NCI-H524 (cell line): ENCODE measurements around the gene PIK3R4.

Experiments used
- DNase-seq, 2 experiments: peaks; one replicate each; lab custom pipeline; 2025; lab: John Stamatoyannopoulos, UW

Gene PIK3R4

DNA sequence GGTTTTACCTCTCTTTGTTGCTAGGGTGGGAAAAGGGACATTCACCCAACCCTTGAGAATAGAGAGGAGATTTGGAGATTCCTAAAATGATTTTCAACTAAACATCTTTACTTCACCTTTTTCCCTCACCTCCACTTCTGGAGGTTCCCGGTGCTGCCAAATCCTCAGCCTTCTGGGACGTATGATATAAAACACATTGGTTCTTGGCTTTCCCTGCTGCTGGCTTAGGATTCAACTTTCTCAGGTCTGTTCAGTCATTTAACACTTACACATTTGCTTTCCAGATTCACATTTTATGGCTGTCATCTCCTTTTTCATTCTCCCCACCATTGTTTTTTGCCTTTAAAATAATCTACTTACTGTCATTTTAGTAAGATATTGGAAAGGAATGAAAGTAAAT, 106.6 kb downstream of the PIK3R4 start:
- no peak for DNase-seq

DNA sequence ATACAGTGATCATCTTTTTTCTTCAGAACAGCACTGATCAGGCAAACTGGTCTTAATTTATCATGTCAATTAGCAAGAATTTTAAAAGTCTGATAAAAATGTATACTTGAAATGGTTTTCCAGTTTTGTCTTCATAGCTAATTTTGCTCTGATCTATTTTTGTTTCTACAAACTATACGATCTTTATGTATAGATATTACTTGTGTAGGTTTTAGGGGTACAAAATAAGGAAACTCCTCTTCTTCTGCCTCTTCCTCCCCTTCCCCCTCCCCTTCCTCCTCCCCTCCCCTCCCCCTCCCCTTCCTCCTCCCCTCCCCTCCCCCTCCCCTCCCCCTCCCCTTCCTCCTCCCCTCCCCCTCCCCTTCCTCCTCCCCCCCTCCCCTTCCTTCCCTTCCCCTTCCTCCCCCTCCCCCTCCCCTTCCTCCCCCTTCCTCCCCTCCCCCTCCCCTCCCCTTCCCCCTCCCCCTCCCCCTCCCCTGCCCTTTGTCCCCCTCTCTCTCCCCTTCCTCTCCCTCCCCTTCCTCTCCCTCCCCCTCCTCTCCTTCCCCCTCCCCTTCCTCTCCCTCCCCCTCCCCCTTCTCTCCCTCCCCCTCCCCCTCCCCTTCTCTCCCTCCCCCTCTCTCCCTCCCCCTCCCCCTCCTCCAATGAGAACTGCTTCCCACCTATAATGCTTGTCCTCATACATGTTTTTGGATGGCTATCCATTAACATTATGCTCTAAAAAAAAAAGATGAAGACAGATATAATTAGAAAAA, 110.0 kb downstream of the PIK3R4 start:
- no peak for DNase-seq

DNA sequence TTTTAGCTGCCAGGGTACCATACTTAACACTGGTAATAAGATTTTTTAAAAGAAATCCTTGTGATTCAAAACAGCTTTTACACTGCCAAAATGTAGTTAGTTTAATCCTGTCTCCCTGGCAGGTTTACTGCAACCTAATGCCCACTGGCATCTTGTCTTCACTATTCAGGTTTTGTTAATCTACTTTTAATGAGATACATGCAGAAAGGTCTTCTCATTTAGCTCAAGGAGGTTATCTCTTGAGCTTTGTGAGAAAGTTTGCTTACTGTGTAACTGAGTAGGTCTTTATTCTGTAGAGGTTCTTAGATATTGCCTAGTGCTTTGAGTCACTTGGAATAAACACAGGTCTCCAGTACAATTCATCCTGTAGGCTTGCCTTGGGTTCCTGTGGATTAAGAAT, 110.7 kb downstream of the PIK3R4 start:
- no peak for DNase-seq

DNA sequence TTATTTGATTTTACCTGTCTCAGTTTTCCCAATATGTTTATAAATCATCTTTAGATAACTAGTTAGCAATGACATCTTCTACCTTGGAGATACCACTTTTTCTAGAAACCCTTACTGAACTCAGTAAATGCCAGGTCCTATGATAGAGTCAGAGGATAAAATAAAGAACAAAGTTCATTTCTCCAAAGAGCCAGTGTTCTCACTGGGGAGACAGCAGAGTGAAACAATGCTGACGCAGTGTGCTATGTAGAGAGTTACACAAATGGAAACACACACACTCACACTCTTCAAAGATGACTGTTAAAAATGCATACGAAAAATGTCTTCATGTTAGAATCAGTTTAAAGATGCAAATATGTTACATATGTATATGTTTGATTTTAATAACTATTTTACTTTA, 111.3 kb downstream of the PIK3R4 start:
- DNase-seq: no peak
